Smooth muscle cell (in vitro differentiated cells): ENCODE results near the gene TXN. TPM values are rescaled to one million over a fixed set of nuclear protein-coding genes. Genes with fewer than 3 reads are reported as not detected.

Experiments used
- DNase-seq: peaks from one replicate; lab custom pipeline; 2025; ENCODE audit not compliant: unreplicated experiment; lab: John Stamatoyannopoulos, UW
- H2AFZ ChIP-seq: fragments of 200-600 bp; sonication (generic); 2 replicates; pipeline ENCODE4 v1.6.0; 2016; ENCODE audit warnings: antibody characterized with exemption, low read depth, mild to moderate bottlenecking
- H3F3A ChIP-seq: fragments of 200-600 bp; sonication (generic); 2 replicates; pipeline ENCODE4 v1.6.0; 2017; ENCODE audit warnings: antibody characterized with exemption, low read depth
- H3K27ac ChIP-seq: fragments of 200-600 bp; sonication (generic); 2 replicates; pipeline ENCODE4 v1.5.1; 2016; ENCODE audit warnings: low read depth, mild to moderate bottlenecking
- H3K27me3 ChIP-seq: fragments of 200-600 bp; sonication (generic); 2 replicates; pipeline ENCODE4 v1.6.1; 2016; ENCODE audit warnings: low read depth, mild to moderate bottlenecking
- H3K36me3 ChIP-seq: fragments of 200-600 bp; sonication (generic); 2 replicates; pipeline ENCODE4 v1.5.1; 2016; ENCODE audit warnings: low read depth
- H3K4me1 ChIP-seq: fragments of 200-600 bp; sonication (generic); 2 replicates; pipeline ENCODE4 v1.5.1; 2016; ENCODE audit warnings: low read depth
- H3K4me2 ChIP-seq: fragments of 200-600 bp; sonication (generic); 2 replicates; pipeline ENCODE4 v1.6.0; 2016; ENCODE audit warnings: mild to moderate bottlenecking
- H3K4me3 ChIP-seq: fragments of 200-600 bp; sonication (generic); 2 replicates; pipeline ENCODE4 v1.5.1; 2016; ENCODE audit warnings: mild to moderate bottlenecking
- H3K79me2 ChIP-seq: fragments of 200-600 bp; sonication (generic); 2 replicates; pipeline ENCODE4 v1.6.0; 2016; ENCODE audit warnings: low read depth, mild to moderate bottlenecking
- H3K9ac ChIP-seq: fragments of 200-600 bp; sonication (generic); 2 replicates; pipeline ENCODE4 v1.6.0; 2016; ENCODE audit warnings: low read depth
- H3K9me3 ChIP-seq: fragments of 200-600 bp; sonication (generic); replicated peaks from 2 replicates; pipeline ENCODE4 v1.5.1; 2016; ENCODE audit warnings: low read depth
- H4K20me1 ChIP-seq: fragments of 200-600 bp; sonication (generic); 2 replicates; pipeline ENCODE4 v1.6.0; 2016; ENCODE audit warnings: low read depth
- CTCF ChIP-seq: fragments of 200-600 bp; sonication (generic); IDR thresholded peaks from 2 replicates; pipeline ENCODE4 v1.5.1; 2017; ENCODE audit warnings: borderline replicate concordance, mild to moderate bottlenecking, antibody characterized with exemption; ENCODE audit not compliant: insufficient read depth, poor library complexity, severe bottlenecking
- WGBS: methylation state at CpG from one replicate; pipeline ENCODE4 v1.1.7; 2016; ENCODE audit warnings: low lambda C conversion rate; 5-methylcytosine and 5-hydroxymethylcytosine counted together
- polyA plus RNA-seq: library from polyadenylated mRNA; unstranded; fragments of >200 nt; fragmentation: Nextera tagmentation; extraction: Ambion mirVana; gene quantifications from 2 replicates; pipeline ENCODE4 v1.2.1, GENCODE V29; 2016
- total RNA-seq: library from RNA; depleted of rRNA; stranded (reverse); fragments of >200 nt; gene quantifications from 2 replicates; pipeline ENCODE4 v1.2.3, GENCODE V29; 2014

TXN gene
- total RNA-seq: 306 and 394 TPM in 2 replicates
- 426 and 501 TPM in 2 replicates for polyA plus RNA-seq

GRCh38 chr9:110256380-110257096 is at the start of gene TXN:
Gene TXN, minus strand, starts transcription at chr9:110256507. Its CDS starts 72 bp downstream, at chr9:110256435.
- peak; percentile 65 for DNase-seq
- H3K4me2 ChIP-seq: peak within 1 kb of the TSS; percentile 92
- peaks cover 36% of the 10 kb centered on the region for H4K20me1 ChIP-seq
- peak within 1 kb of the TSS; percentile 58 for H3K27ac ChIP-seq
- H3K4me3 ChIP-seq: peak within 1 kb of the TSS; percentile 94
- peaks cover 12% of the 10 kb centered on the region for H3K4me1 ChIP-seq
- peak within 1 kb of the TSS; percentile 75 for H2AFZ ChIP-seq
- WGBS: under 1% methylated on average over 61 of the region's 65 CpGs
- H3K9ac ChIP-seq: peak within 1 kb of the TSS; percentile 81
- H3K9me3 ChIP-seq: no peaks in the 10 kb centered on the region
- no peaks in the 10 kb centered on the region for H3F3A ChIP-seq
- no peaks in the 10 kb centered on the region for H3K36me3 ChIP-seq
- no peaks in the 10 kb centered on the region for H3K27me3 ChIP-seq
- peaks cover 47% of the 10 kb centered on the region for H3K79me2 ChIP-seq
- no peak for TF ChIP-seq CTCF

DNA sequence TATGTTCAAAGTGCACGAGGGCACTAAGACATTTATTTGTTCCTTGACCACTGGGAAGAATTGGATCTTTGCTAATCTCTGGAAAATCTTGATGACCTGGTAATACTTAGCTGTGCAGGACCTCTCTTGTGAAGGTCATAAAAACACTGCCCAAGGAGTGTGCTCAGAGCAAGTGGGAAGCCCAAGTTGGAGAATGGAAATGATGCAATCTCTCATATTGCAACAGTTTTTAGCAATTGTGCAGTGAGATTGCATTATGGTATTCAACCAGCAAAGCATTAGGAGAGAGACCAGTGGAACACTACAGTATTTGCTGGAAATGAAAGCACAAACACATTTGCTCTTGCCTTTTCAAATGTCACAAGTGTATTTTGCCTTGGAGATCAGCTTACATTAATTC is 46.8 kb upstream of the TXN start:
- no peak for TF ChIP-seq CTCF
- Histone ChIP-seq H3K9ac (no peak overlapping the region), H3K36me3 (no peaks in the 10 kb centered on the region), H3K9me3 (no peaks in the 10 kb centered on the region), H3K79me2 (no peaks in the 10 kb centered on the region), H4K20me1 (no peaks in the 10 kb centered on the region), H3K27ac (no peak overlapping the region), H3K4me2 (no peak overlapping the region), H2AFZ (no peak overlapping the region), H3K27me3 (no peaks in the 10 kb centered on the region), H3F3A (no peaks in the 10 kb centered on the region), H3K4me1 (no peaks in the 10 kb centered on the region), H3K4me3 (no peak overlapping the region)
- WGBS: 86% methylated on average over 1 of the region's 1 CpG
- no peak for DNase-seq

GRCh38 chr9:110298043-110298605 is 41.8 kb upstream of the TXN start:
- Histone ChIP-seq H3K36me3 (no peaks in the 10 kb centered on the region), H3K27ac (no peak overlapping the region), H3K79me2 (no peaks in the 10 kb centered on the region), H3K9me3 (no peaks in the 10 kb centered on the region), H3K4me1 (no peaks in the 10 kb centered on the region), H3K9ac (no peak overlapping the region), H2AFZ (no peak overlapping the region), H3F3A (no peaks in the 10 kb centered on the region), H3K4me3 (no peak overlapping the region), H4K20me1 (no peaks in the 10 kb centered on the region), H3K4me2 (no peak overlapping the region), H3K27me3 (no peaks in the 10 kb centered on the region)
- DNase-seq: no peak
- no peak for TF ChIP-seq CTCF
- WGBS: 84% methylated on average over 2 of the region's 2 CpGs
